Measurements from ENCODE around the gene UBE2C. TPM values are rescaled to one million over a fixed set of nuclear protein-coding genes. Genes with fewer than 3 reads are reported as not detected.

UBE2C gene
- total RNA-seq, 1 experiment from 2014 or later = 423 TPM

GRCh38 chr20:45861221-45862075, 49.0 kb downstream of the UBE2C start:
- no TSS peak for BruUV-seq (replicated peaks)
- Mint-ChIP-seq H3K27me3 (ENCODE audit: insufficient read depth, unreplicated experiment) (no peaks in the 10 kb centered on the region), H3K4me3 (ENCODE audit: unreplicated experiment) (no peak overlapping the region), H3K4me1 (ENCODE audit: low read depth, unreplicated experiment) (peaks cover 17% of the 10 kb centered on the region), H3K9me3 (ENCODE audit: unreplicated experiment) (no peaks in the 10 kb centered on the region), H3K27ac (ENCODE audit: unreplicated experiment) (no peak overlapping the region), H3K36me3 (ENCODE audit: insufficient read depth, unreplicated experiment) (peaks cover 26% of the 10 kb centered on the region)
- Histone ChIP-seq H3K4me3 (ENCODE audit: low read depth, low read length) (no peak overlapping the region), H3K4me1 (peaks cover 19% of the 10 kb centered on the region), H3K9me3 (no peaks in the 10 kb centered on the region), H3K27me3 (replicated peaks; ENCODE audit: control insufficient read depth, insufficient read depth, low read length) (no peaks in the 10 kb centered on the region), H3K36me3 (ENCODE audit: control insufficient read depth, insufficient read depth, low read length) (no peaks in the 10 kb centered on the region)
- ChIA-PET POLR2A (interaction anchor here (0.6 to 0.9 kb wide), 2 partner anchors 19 to 39 kb away, joined by 5 to 7 read pairs; no protein-coding TSS in a partner anchor), CTCF (interaction anchor here (0.6 to 1.2 kb wide), 2 partner anchors 19 to 750 kb away, joined by 3 to 9 read pairs; no protein-coding TSS in a partner anchor)
- DNase-seq = no peak
- intact Hi-C loops (cut with micrococcal nuclease; ENCODE audit: unreplicated experiment) = no loop called here
- TF ChIP-seq CTCF (IDR thresholded peaks at IDR 0.05; ENCODE audit: insufficient read depth in 1 of 2, low read depth in 1 of 2, low read length in 1 of 2, severe bottlenecking in 1 of 2, unreplicated experiment in 1 of 2) = no peak

- Mint-ChIP-seq H3K4me3 (ENCODE audit: unreplicated experiment) (no peak overlapping the region), H3K9me3 (ENCODE audit: unreplicated experiment) (no peaks in the 10 kb centered on the region), H3K27ac (ENCODE audit: unreplicated experiment) (no peak overlapping the region), H3K36me3 (ENCODE audit: insufficient read depth, unreplicated experiment) (peaks cover 6% of the 10 kb centered on the region), H3K27me3 (ENCODE audit: insufficient read depth, unreplicated experiment) (no peaks in the 10 kb centered on the region), H3K4me1 (ENCODE audit: low read depth, unreplicated experiment) (peaks cover 24% of the 10 kb centered on the region)
- DNase-seq = no peak
- H3K36me3 ChIP-seq (ENCODE audit: control insufficient read depth, insufficient read depth, low read length) = no peaks in the 10 kb centered on the region
- peaks cover 20% of the 10 kb centered on the region for H3K4me1 ChIP-seq
- intact Hi-C loops (cut with micrococcal nuclease; ENCODE audit: unreplicated experiment) = no loop called here
- no peaks in the 10 kb centered on the region for H3K27me3 ChIP-seq (replicated peaks; ENCODE audit: control insufficient read depth, insufficient read depth, low read length)
- POLR2A ChIA-PET = interaction anchor here (0.7 to 1.6 kb wide), 3 partner anchors 17 to 71 kb away, joined by 5 to 6 read pairs (median 5); partner anchors contain the start of gene ZSWIM1
- H3K4me3 ChIP-seq (ENCODE audit: low read depth, low read length) = no peak overlapping the region
- CTCF ChIA-PET = interaction anchor here (0.9 kb wide), 2 partner anchors 26 to 70 kb away, joined by 3 read pairs; no protein-coding TSS in a partner anchor
- BruUV-seq (replicated peaks) = no TSS peak
- no peak for TF ChIP-seq CTCF (IDR thresholded peaks at IDR 0.05; ENCODE audit: insufficient read depth in 1 of 2, low read depth in 1 of 2, low read length in 1 of 2, severe bottlenecking in 1 of 2, unreplicated experiment in 1 of 2)
- H3K9me3 ChIP-seq = no peaks in the 10 kb centered on the region
These were observed 51.4 kb downstream of the UBE2C start for GRCh38 chr20:45863543-45864470.

GRCh38 chr20:45866454-45866853, 54.0 kb downstream of the UBE2C start:
- Histone ChIP-seq H3K36me3 (ENCODE audit: control insufficient read depth, insufficient read depth, low read length) (no peaks in the 10 kb centered on the region), H3K4me3 (ENCODE audit: low read depth, low read length) (no peak overlapping the region), H3K27me3 (replicated peaks; ENCODE audit: control insufficient read depth, insufficient read depth, low read length) (no peaks in the 10 kb centered on the region), H3K4me1 (peaks cover 17% of the 10 kb centered on the region), H3K9me3 (no peaks in the 10 kb centered on the region)
- H3K4me3 Mint-ChIP-seq (ENCODE audit: unreplicated experiment) = no peak overlapping the region
- H3K4me1 Mint-ChIP-seq (ENCODE audit: low read depth, unreplicated experiment) = peaks cover 13% of the 10 kb centered on the region
- no peak for TF ChIP-seq CTCF (IDR thresholded peaks at IDR 0.05; ENCODE audit: insufficient read depth in 1 of 2, low read depth in 1 of 2, low read length in 1 of 2, severe bottlenecking in 1 of 2, unreplicated experiment in 1 of 2)
- no peaks in the 10 kb centered on the region for H3K27me3 Mint-ChIP-seq (ENCODE audit: insufficient read depth, unreplicated experiment)
- ChIA-PET CTCF (no interaction called here), POLR2A (no interaction called here)
- no TSS peak for BruUV-seq (replicated peaks)
- H3K27ac Mint-ChIP-seq (ENCODE audit: unreplicated experiment) = no peak overlapping the region
- no peak for DNase-seq
- peaks cover 6% of the 10 kb centered on the region for H3K36me3 Mint-ChIP-seq (ENCODE audit: insufficient read depth, unreplicated experiment)
- H3K9me3 Mint-ChIP-seq (ENCODE audit: unreplicated experiment) = no peaks in the 10 kb centered on the region
- intact Hi-C loops (cut with micrococcal nuclease; ENCODE audit: unreplicated experiment) = no loop called here

Data from Caco-2 (cell line).